DOHH2 (cell line): ENCODE measurements around the gene WNT8B.

Source experiments
- H3F3A ChIP-seq: fragments of 200-600 bp; sonication (generic), shearing (Covaris generic); 2 replicates; pipeline ENCODE4 v1.6.0; 2016; ENCODE audit warnings: antibody characterized with exemption, mild to moderate bottlenecking; ENCODE audit not compliant: control insufficient read depth, insufficient read depth
- H3K27ac ChIP-seq: fragments of 200-600 bp; sonication (generic); 2 replicates; pipeline ENCODE4 v1.5.1; 2014; ENCODE audit warnings: low read depth, mild to moderate bottlenecking, low read length, moderate library complexity
- H3K27me3 ChIP-seq: fragments of 200-600 bp; sonication (generic); 2 replicates; pipeline ENCODE4 v1.6.1; 2014; ENCODE audit warnings: mild to moderate bottlenecking, low read length, mixed read lengths; ENCODE audit not compliant: control insufficient read depth
- H3K36me3 ChIP-seq: fragments of 200-600 bp; sonication (generic); 2 replicates; pipeline ENCODE4 v1.6.1; 2014; ENCODE audit warnings: mild to moderate bottlenecking, low read length, moderate library complexity, mixed read lengths; ENCODE audit not compliant: control insufficient read depth
- H3K4me1 ChIP-seq: fragments of 200-600 bp; sonication (generic); 2 replicates; pipeline ENCODE4 v1.6.1; 2014; ENCODE audit warnings: mild to moderate bottlenecking, low read length, mixed read lengths; ENCODE audit not compliant: control insufficient read depth
- H3K4me2 ChIP-seq: fragments of 200-600 bp; sonication (generic); 2 replicates; pipeline ENCODE4 v1.6.0; 2014; ENCODE audit warnings: mild to moderate bottlenecking, low read length, moderate library complexity
- H3K4me3 ChIP-seq: fragments of 200-600 bp; sonication (generic); 2 replicates; pipeline ENCODE4 v1.5.1; 2014; ENCODE audit warnings: mild to moderate bottlenecking, low read length, mixed read lengths
- H3K79me2 ChIP-seq: fragments of 200-600 bp; sonication (generic); 2 replicates; pipeline ENCODE4 v1.6.1; 2014; ENCODE audit warnings: mild to moderate bottlenecking, low read length, mixed read lengths; ENCODE audit not compliant: control insufficient read depth
- H3K9me2 ChIP-seq: fragments of 200-600 bp; sonication (generic); replicated peaks from 2 replicates; pipeline ENCODE4 v1.6.1; 2014; ENCODE audit warnings: mild to moderate bottlenecking, low read length, mixed read lengths; ENCODE audit not compliant: control insufficient read depth
- H3K9me3 ChIP-seq: fragments of 200-600 bp; sonication (generic); 2 replicates; pipeline ENCODE4 v1.6.1; 2014; ENCODE audit warnings: antibody characterized with exemption, low read length, mixed read lengths; ENCODE audit not compliant: control insufficient read depth, insufficient read depth
- H4K20me1 ChIP-seq: fragments of 200-600 bp; sonication (generic); 2 replicates; pipeline ENCODE4 v1.6.0; 2014; ENCODE audit warnings: low read depth, mild to moderate bottlenecking, antibody characterized with exemption, low read length, moderate library complexity; ENCODE audit not compliant: control insufficient read depth, insufficient read depth
- EZH2phosphoT487 ChIP-seq: fragments of 200-600 bp; sonication (generic); IDR thresholded peaks from 2 replicates; pipeline ENCODE4 v1.6.1; 2017; ENCODE audit warnings: borderline replicate concordance, mild to moderate bottlenecking, antibody characterized with exemption, low read length, moderate library complexity, mixed read lengths
- TF ChIP-seq, protein P1 (sequence below): fragments of 200-600 bp; sonication (generic); IDR thresholded peaks from one replicate; pipeline ENCODE4 v1.5.1; 2014; ENCODE audit warnings: antibody characterized with exemption, mild to moderate bottlenecking, low read depth, low read length; ENCODE audit not compliant: poor library complexity, severe bottlenecking

The WNT8B gene

DNA sequence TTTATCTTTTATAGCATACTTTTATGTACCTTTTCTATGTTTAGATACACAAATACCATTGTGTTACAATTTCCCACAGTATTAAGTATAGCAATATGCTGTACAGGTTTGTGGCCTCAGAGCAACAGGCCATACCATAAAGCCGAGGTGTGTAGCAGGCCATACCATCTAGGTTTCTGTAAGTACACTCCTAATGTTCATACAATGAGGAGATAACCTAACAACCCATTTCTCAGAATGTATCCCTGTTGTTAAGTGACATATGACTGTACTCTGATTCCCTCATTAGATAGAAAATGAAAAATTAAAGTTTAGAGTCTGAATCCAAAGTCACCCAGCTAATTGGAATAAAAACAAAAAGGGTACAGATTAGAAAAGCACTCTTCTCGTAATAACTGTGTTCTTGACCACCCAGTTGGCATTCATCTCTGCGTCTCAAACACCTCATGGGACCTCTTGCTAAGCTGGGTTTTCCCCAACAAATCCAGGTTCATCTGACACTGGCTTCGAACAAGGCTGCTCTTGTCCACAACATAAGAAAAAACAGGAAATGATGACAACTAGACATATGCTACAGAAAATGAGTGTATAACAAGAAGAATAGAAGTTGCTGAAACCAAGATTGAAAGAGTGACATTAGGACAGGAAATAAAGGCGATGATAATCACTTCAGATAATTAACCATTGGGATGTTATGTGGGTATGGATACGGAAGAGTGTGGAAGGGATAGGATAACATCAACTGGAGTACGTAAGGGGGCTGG is 65.5 kb downstream of the WNT8B start:
- Histone ChIP-seq H3K4me1 (peaks cover 21% of the 10 kb centered on the region), H3K27me3 (no peaks in the 10 kb centered on the region), H3K9me2 (no peaks in the 10 kb centered on the region), H3K4me3 (peak overlapping the region; percentile 89), H3F3A (peaks cover 6% of the 10 kb centered on the region), H4K20me1 (peaks cover 5% of the 10 kb centered on the region; the same call in 1 of the 2 replicates), H3K79me2 (peaks cover 39% of the 10 kb centered on the region), H3K36me3 (peaks cover 64% of the 10 kb centered on the region), H3K27ac (0 out of 2 replicates have a peak overlapping the region, but pooled peaks have one; percentile 39), H3K9me3 (no peaks in the 10 kb centered on the region), H3K4me2 (peak overlapping the region; percentile 84)
- TF ChIP-seq, protein P1, sequence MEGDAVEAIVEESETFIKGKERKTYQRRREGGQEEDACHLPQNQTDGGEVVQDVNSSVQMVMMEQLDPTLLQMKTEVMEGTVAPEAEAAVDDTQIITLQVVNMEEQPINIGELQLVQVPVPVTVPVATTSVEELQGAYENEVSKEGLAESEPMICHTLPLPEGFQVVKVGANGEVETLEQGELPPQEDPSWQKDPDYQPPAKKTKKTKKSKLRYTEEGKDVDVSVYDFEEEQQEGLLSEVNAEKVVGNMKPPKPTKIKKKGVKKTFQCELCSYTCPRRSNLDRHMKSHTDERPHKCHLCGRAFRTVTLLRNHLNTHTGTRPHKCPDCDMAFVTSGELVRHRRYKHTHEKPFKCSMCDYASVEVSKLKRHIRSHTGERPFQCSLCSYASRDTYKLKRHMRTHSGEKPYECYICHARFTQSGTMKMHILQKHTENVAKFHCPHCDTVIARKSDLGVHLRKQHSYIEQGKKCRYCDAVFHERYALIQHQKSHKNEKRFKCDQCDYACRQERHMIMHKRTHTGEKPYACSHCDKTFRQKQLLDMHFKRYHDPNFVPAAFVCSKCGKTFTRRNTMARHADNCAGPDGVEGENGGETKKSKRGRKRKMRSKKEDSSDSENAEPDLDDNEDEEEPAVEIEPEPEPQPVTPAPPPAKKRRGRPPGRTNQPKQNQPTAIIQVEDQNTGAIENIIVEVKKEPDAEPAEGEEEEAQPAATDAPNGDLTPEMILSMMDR, result no peak
- TF ChIP-seq EZH2phosphoT487, result no peak

- Histone ChIP-seq H3K9me3 (no peaks in the 10 kb centered on the region), H3K9me2 (no peaks in the 10 kb centered on the region), H3K4me1 (peaks cover 21% of the 10 kb centered on the region), H3K79me2 (peaks cover 39% of the 10 kb centered on the region), H3K4me3 (peak overlapping the region; percentile 89), H3K4me2 (peak overlapping the region; percentile 84), H3K36me3 (peaks cover 57% of the 10 kb centered on the region), H3K27me3 (no peaks in the 10 kb centered on the region), H4K20me1 (peaks cover 5% of the 10 kb centered on the region; the same call in 1 of the 2 replicates), H3K27ac (peak overlapping the region; percentile 39), H3F3A (peaks cover 6% of the 10 kb centered on the region)
- TF ChIP-seq, protein P1, result no peak
- TF ChIP-seq EZH2phosphoT487, result no peak
Measured at GRCh38 chr10:100528921-100529474, 66.2 kb downstream of the WNT8B start.

DNA sequence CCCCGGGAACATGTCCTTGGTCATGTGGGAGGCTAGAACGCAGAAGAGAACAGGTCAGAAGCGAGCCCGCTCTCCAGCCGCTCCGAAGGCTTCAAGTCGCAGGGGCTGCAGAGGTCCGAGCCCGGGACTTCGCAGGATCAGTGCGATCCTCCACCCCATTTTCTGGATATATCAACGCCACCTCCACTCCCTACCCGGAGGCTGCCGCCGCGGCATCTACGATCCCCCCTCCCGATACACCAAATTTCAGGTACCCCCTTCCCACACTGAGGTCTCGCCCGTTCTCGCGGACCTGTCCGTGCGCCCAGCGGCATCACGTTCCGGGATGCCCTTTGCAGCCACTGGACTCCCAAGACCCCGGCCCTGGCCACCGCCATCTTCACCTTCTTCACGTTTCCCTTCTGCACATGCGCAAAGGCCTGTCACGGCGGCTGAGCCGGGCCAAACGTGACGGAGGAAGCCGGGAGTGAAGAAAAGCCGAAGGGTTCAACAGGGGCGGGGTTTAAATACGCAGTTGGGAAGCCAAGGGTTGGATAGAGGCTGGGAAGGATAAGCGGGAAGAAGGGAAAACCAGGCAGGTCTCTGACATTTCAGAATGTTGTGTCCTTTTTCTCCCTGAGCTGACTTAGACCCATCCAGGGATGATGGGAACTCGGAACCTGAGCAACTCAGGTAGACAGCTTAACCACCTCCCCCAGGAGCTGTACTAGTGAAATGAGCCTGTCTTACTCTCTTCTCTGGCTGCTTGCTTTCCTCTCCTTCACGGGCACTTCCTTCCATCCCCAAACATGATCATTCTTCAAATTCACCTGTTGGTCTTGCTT is 66.9 kb downstream of the WNT8B start, which contains the start of gene NDUFB8:
NDUFB8 (minus strand) TSS at position 397 of the 824 bp plus-strand sequence; CDS start at position 377, 20 bp downstream.
- no peaks in the 10 kb centered on the region for H3K9me2 ChIP-seq
- H3K9me3 ChIP-seq, result no peaks in the 10 kb centered on the region
- peak within 1 kb of the TSS; percentile 89 for H3K4me3 ChIP-seq
- H3K27ac ChIP-seq, result peak within 1 kb of the TSS; percentile 39
- peaks cover 6% of the 10 kb centered on the region for H3F3A ChIP-seq
- peaks cover 24% of the 10 kb centered on the region for H3K4me1 ChIP-seq
- peaks cover 39% of the 10 kb centered on the region for H3K79me2 ChIP-seq
- H3K36me3 ChIP-seq, result peaks cover 50% of the 10 kb centered on the region
- no peak for TF ChIP-seq EZH2phosphoT487
- TF ChIP-seq, protein P1, result no peak
- H3K27me3 ChIP-seq, result no peaks in the 10 kb centered on the region
- peaks cover 5% of the 10 kb centered on the region; the same call in 1 of the 2 replicates for H4K20me1 ChIP-seq
- peak within 1 kb of the TSS; percentile 84 for H3K4me2 ChIP-seq
